HG03520 (cell line): ENCODE measurements around the gene PGC.

Experiments used
- ATAC-seq: cut with Tn5 transposase; IDR thresholded peaks from one replicate; pipeline ENCODE4 v1.9.1; 2021; ENCODE audit warnings: mild to moderate bottlenecking, moderate library complexity; ENCODE audit not compliant: unreplicated experiment

PGC gene

GRCh38 chr6:41716516-41717391 is 30.4 kb downstream of the PGC start:
- no peak for ATAC-seq

- ATAC-seq: no peak
Measured at GRCh38 chr6:41715795-41716515, 31.2 kb downstream of the PGC start.

GRCh38 chr6:41714556-41715273 is 32.5 kb downstream of the PGC start:
- no peak for ATAC-seq

DNA sequence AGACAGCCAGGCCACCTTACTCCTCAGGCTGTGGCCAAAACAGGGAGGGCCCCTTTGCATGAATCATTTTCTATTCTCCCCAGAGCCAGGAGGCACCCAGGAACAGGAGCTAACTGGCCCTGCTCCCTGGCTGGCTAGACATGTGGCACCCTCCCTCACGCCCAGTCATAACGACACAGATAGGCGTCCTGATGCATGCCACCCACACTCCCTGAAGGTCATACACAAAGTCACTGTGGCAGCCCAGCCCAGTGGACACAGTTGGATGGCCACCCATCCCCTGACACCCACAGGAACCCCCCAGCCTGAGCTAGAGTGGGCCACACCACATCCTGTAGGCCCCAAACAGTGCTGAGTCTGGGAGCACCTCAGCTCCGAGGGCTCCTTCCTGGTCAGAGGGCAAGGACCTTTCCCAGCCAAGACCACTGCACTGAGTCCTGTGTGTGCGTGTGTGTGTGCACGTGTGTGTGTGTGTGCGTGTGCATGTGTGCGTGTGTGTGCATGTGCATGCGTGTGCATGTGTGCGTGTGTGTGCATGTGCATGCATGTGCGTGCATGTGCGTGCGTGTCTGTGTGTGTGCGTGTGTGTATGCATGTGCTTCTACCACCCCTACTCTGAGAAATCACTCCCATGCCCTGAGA is 33.4 kb downstream of the PGC start:
- ATAC-seq: peak; percentile 42

DNA sequence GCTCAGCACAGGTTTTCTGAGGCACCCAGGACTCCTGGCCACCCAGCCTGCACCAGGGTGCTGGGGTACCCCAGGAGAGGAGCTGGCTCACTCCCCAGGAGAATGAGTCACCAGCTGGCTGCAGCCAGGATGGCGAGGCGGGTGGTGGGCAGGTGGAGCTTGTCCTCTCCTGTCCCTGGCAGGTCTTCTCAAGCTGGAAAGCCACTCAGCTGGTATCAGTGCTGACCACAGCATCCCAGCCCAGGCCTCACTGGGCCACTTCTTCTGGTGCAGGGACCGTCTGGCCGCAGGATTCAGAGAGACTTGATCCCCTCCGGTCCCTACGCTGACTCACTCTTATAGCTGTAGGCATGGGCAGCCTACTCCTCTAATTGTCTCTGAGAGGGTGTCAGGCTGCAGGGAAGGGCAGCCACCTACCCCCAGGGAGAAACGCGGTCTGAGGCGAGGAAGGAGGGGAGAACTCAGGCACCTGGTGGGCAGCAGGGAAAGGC is 34.0 kb downstream of the PGC start:
- peak; percentile 14 for ATAC-seq

GRCh38 chr6:41712651-41713103 is 34.5 kb downstream of the PGC start:
- ATAC-seq: no peak

- ATAC-seq: no peak
Measured at GRCh38 chr6:41711323-41712038, 35.7 kb downstream of the PGC start.

DNA sequence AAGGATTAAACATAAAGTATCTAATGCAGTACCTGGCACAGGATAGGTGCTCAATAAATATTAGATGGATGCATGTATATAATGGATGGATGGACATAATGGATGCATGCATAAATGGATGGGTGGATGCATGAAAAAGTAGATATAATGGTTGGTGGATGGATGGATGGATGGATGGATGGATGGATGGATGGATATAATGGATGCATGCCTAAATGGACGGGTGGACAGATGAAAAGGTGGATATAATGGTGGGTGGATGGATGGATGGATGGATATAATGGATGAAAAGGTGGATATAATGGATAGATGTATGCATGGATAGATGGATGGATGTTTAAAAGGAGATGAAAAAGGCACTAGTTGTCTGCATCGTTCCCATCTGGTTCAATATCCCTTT is 37.8 kb downstream of the PGC start:
- ATAC-seq: no peak

- ATAC-seq: no peak
Measured at GRCh38 chr6:41708856-41709255, 38.3 kb downstream of the PGC start.

DNA sequence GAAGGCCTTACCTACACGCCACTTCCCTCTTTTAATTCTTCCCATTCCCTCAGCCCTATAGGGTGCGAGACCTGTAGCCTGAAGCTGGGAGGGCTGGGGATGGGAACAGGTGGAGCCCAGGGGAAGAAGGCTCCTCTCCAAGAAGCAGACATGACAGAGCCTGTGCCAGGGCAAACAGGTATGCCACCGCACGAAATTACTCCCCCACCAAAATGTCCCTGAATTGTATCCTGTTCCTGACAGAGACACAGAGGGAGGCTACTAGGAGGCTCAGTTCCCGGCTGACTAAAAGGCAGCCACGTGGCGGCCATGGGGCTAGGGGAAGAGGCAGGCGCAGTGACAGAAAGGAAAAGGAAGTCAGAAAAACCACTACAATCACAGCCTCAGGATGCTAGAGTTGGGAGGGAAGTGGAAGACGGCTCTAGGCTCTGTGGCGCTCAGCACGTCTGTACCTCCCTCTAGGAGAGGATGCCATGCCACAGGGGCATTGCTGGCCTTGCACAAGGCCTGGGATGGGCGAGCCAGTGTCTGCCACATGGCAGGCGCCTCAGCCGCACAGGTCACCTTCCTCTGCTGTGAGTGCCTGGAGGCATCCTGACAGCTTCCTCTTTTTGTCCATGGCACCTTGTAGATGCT is 39.5 kb downstream of the PGC start:
- ATAC-seq: no peak

DNA sequence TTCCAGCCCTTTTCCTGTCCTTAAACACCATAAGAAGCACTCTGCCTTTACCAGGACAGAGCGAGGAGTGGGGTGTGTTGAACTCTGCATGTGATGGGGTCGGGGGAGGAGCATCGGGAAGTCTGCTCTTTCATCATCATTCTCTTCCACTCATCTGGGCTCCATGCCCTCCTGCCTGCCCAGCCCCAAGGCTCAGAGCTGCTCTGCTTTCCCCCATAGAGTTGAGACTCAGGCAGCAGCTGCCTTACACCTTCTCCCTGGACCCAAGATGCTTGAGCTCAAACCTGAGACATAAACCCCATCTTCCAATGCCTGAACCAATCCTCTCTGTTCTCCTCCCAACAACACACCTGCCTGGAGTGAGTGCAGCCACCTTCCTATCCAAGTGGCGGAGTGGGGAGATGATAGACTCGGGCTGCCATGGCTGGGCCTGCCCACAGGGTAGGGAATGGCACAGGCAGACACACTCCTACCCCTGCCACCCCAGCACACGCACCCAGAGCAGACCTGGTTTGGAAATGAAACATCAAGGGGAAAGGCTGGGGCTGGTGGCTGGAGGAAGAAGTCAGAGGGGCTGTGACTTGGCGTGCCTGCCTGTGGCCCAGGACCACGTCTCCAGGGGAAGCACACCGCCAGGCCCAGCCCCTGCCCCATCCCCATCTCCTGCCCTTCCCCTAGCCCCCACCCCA is 40.2 kb downstream of the PGC start:
- ATAC-seq: no peak

DNA sequence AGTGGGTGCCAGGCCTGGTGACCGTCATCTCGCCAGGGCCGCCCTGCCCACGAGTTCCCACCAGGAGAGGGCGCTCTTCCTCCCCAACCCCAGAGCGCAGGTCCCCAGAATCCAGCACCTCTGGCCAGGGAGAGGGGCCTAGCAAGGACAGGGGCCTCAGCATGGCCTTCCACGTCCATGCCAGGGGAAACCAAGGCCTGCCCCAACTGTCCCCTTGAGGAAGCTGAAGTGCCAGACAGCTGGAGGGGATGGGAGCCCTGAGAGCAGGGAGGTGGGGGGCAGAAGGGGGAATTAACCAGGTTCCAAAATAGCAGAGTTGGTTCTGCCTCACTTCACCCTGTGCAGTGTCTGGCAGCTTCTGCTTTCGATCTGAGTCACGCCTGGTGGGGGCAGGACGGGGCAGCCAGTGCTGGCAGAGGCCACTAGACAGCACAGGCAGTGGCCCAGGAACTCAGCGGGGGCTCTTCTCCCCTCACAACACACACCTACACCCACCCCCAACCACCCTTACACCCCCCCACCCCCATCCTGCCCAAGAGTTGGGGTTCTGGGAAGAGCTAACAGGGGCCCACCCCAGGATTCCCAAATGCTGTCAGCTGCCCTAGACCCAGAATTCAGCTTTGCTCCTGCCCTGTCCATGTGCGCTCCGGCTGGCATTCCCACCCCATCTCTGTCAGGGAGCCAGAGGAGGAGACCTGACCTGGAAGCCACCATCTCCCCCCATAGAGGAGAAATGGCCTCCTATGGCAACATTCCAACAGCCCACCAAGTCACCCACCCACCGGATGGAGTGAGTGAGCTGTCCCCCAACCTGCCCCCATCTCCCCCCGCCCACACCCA is 41.0 kb downstream of the PGC start:
- peak; percentile 77 for ATAC-seq

- no peak for ATAC-seq
Measured at GRCh38 chr6:41705311-41705995, 41.7 kb downstream of the PGC start.

DNA sequence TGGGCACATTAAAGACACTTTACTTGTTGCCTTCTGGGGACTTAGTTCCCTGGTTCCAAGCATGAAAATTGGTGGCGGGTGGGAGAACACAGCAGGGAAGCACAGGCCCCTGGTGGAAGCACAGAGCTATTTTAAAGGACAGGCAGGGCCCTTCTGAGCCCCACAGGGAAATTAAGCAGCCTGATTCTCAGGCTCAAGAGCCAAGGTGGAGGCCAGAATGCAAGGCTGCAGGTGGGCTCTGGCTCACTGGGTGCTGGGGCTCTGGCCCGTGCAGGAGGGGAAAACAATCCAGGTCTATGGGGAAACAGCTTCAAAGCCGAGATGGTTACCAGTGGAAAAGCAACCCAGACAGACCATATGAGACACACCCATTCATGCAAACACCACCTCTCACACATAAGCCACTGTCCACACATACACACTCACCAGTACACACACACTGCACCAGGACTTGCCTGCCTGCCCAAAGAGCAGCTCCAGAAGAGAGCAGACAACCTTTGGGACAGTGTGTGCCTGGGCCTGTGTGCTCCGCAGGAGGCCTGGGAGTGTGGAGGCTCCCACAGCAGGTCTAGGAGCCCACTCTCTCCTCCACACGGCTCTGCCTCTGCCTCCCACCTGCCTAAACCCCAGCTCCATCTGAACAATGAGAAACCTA is 42.4 kb downstream of the PGC start:
- ATAC-seq: no peak

GRCh38 chr6:41704028-41704427 is 43.2 kb downstream of the PGC start:
- ATAC-seq: no peak

DNA sequence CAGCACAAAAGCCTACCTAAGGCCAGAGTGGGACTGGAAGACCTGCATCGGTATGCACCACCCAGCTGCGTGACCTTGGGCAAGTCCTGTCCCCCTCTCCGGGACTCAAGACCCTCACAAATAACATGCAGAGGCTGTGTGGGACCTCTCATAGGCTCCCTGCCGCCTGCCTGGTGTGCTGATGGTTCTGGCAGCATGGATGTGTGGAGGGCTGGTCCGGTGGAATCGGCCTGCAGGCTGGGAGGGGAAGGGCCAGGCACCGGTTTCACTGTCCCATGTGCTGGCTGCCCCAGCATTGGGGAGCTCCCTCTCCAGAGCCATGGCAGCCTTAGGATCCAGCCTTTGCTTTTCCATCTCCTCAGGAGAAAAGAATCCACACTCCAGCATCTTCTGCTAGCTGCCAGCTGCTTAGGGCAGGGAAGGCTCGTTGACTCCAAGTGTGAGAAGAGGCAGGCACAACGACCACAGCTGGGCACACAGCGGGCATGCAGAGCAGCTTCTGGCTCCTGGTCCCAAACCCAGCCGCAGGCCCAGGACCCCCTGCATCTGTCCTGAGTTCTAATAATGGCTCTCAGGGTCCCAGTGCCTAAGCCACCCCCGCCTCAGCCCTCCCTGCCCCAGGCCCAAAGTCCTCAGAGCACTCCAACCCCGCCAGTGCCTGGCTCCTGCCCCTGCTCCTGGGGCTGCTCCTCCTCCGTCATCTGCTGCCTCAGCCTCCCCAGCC is 44.3 kb downstream of the PGC start:
- ATAC-seq: no peak
